H1 (cell line): ENCODE data around the gene HBA2. TPM values are rescaled to one million over a fixed set of nuclear protein-coding genes. Genes with fewer than 3 reads are reported as not detected.
A peak's percentile ranks its signal among the peaks of the same experiment; 100 is the strongest.

Experiments
- CTCF ChIA-PET: fragments of 300-600 bp; sonication (Branson Sonifier 250); formaldehyde crosslinking; loops from one replicate; lab custom pipeline; 2021; ENCODE audit not compliant: partially characterized antibody; lab: Charles Lee
- POLR2A ChIA-PET: fragments of 300-600 bp; sonication (Branson Sonifier 250); formaldehyde crosslinking; loops from one replicate; lab custom pipeline; 2021; ENCODE audit warnings: inconsistent platforms; ENCODE audit not compliant: partially characterized antibody; lab: Charles Lee
- DNase-seq, 2 experiments: peaks; one replicate each; pipeline versions ENCODE4 v3.0.0 to v3.0.0-alpha.2; 2010 to 2022; ENCODE audit warnings: low spot score in 2 of 2, low read depth in 1 of 2, mixed read lengths in 1 of 2
- FAIRE-seq: peaks from 2 replicates; lab custom pipeline; 2011; peaks lifted over from hg19 to GRCh38; lab: Jason Lieb, UNC
- H2AFZ ChIP-seq: 2 replicates; pipeline ENCODE4 v1.8.1; 2012; ENCODE audit warnings: low read length, inconsistent platforms
- H2AK5ac ChIP-seq: 2 replicates; pipeline ENCODE4 v1.6.1; 2013; ENCODE audit warnings: low read depth, low read length
- H2BK120ac ChIP-seq: replicated peaks from 2 replicates; pipeline ENCODE3; 2013; ENCODE audit warnings: low read depth, low read length, inconsistent platforms
- H2BK12ac ChIP-seq: 2 replicates; pipeline ENCODE4 v1.6.1; 2013; ENCODE audit warnings: low read depth, low read length
- H2BK15ac ChIP-seq: 2 replicates; pipeline ENCODE4 v1.6.1; 2013; ENCODE audit warnings: low read length
- H2BK20ac ChIP-seq: 2 replicates; pipeline ENCODE4 v1.6.1; 2013; ENCODE audit warnings: low read length
- H2BK5ac ChIP-seq: 2 replicates; pipeline ENCODE4 v1.6.1; 2013; ENCODE audit warnings: low read depth, low read length
- H3K14ac ChIP-seq: 2 replicates; pipeline ENCODE4 v1.6.1; 2013; ENCODE audit warnings: inconsistent platforms; ENCODE audit not compliant: insufficient read length
- H3K18ac ChIP-seq: 2 replicates; pipeline ENCODE4 v1.6.1; 2013; ENCODE audit warnings: low read length; ENCODE audit errors: extremely low read depth
- H3K23ac ChIP-seq: 2 replicates; pipeline ENCODE4 v1.6.1; 2013; ENCODE audit warnings: inconsistent platforms; ENCODE audit not compliant: insufficient read length
- H3K23me2 ChIP-seq: 2 replicates; pipeline ENCODE4 v1.6.1; 2013; ENCODE audit warnings: low read depth, low read length
- H3K27ac ChIP-seq: 2 replicates; pipeline ENCODE4 v1.6.1; 2011; ENCODE audit warnings: low read depth, low read length, inconsistent platforms
- H3K27me3 ChIP-seq, 4 experiments: replicated peaks in 1 of 4; 1 replicate in 1 of 4; 2 replicates in 3 of 4; pipeline versions ENCODE4 v1.6.1 to v1.8.1; 2011 to 2013; ENCODE audit warnings: low read length in 3 of 4, mild to moderate bottlenecking in 3 of 4, inconsistent platforms in 2 of 4, mixed read lengths in 2 of 4, moderate library complexity in 1 of 4; ENCODE audit not compliant: control insufficient read depth in 3 of 4, insufficient read depth in 3 of 4; ENCODE audit errors: extremely low read depth in 1 of 4
- H3K36me3 ChIP-seq, 4 experiments: 2 replicates each; pipeline versions ENCODE4 v1.6.1 to v1.8.1; 2011 to 2013; ENCODE audit warnings: mild to moderate bottlenecking in 4 of 4, low read length in 3 of 4, moderate library complexity in 2 of 4, control low read depth in 1 of 4, inconsistent platforms in 1 of 4; ENCODE audit not compliant: insufficient read depth in 4 of 4, control insufficient read depth in 2 of 4
- H3K4ac ChIP-seq: replicated peaks from 2 replicates; pipeline ENCODE3; 2013; ENCODE audit warnings: low read length, low read depth, mixed read lengths, inconsistent platforms; ENCODE audit not compliant: insufficient read length
- H3K4me1 ChIP-seq, 4 experiments: replicated peaks in 1 of 4; 1 replicate in 1 of 4; 2 replicates in 3 of 4; pipeline versions ENCODE4 v1.6.1 to v1.8.1; 2011 to 2013; ENCODE audit warnings: low read length in 3 of 4, inconsistent platforms in 2 of 4, mixed read lengths in 1 of 4; ENCODE audit not compliant: insufficient read depth in 4 of 4, control insufficient read depth in 3 of 4
- H3K4me2 ChIP-seq, 2 experiments: 2 replicates each; pipeline versions ENCODE4 v1.6.1 to v1.8.1; 2011 to 2013; ENCODE audit warnings: low read depth in 2 of 2, low read length in 2 of 2, control low read depth in 1 of 2, inconsistent platforms in 1 of 2, mild to moderate bottlenecking in 1 of 2; ENCODE audit not compliant: insufficient read depth in 1 of 2
- H3K4me3 ChIP-seq, 4 experiments: fragments of 200-600, 300-600 bp in 1 of 4; sonication (generic), shearing (Covaris generic), sonication (Bioruptor Twin) in 1 of 4; 2 replicates each; pipeline versions ENCODE4 v1.5.1 to v1.8.1; 2011 to 2016; ENCODE audit warnings: low read length in 4 of 4, low read depth in 3 of 4, control low read depth in 2 of 4, inconsistent platforms in 2 of 4, mild to moderate bottlenecking in 2 of 4, mixed read lengths in 1 of 4, moderate library complexity in 1 of 4; ENCODE audit not compliant: insufficient read depth in 2 of 4; ENCODE audit errors: extremely low read depth in 1 of 4
- H3K56ac ChIP-seq: replicated peaks from 2 replicates; pipeline ENCODE3; 2013; ENCODE audit warnings: low read depth, mild to moderate bottlenecking, mixed read lengths, low read length, inconsistent platforms; ENCODE audit not compliant: insufficient read length
- H3K79me1 ChIP-seq: 2 replicates; pipeline ENCODE4 v1.6.1; 2013; ENCODE audit warnings: low read depth, low read length, control low read depth
- H3K79me2 ChIP-seq, 2 experiments: 2 replicates each; pipeline versions ENCODE4 v1.6.1 to v1.8.1; 2012 to 2013; ENCODE audit warnings: low read length in 2 of 2, mild to moderate bottlenecking in 2 of 2, inconsistent platforms in 1 of 2; ENCODE audit not compliant: insufficient read depth in 2 of 2, control insufficient read depth in 1 of 2
- H3K9ac ChIP-seq, 4 experiments: replicated peaks in 1 of 4; 1 replicate in 1 of 4; 2 replicates in 3 of 4; pipeline versions ENCODE4 v1.6.1 to v1.8.1; 2011 to 2013; ENCODE audit warnings: low read depth in 3 of 4, low read length in 3 of 4, control low read depth in 2 of 4, mild to moderate bottlenecking in 2 of 4, moderate library complexity in 2 of 4, inconsistent platforms in 1 of 4; ENCODE audit errors: extremely low read depth in 1 of 4
- H3K9me3 ChIP-seq, 2 experiments: 2 replicates each; pipeline versions ENCODE4 v1.6.1 to v1.8.1; 2012 to 2013; ENCODE audit warnings: mild to moderate bottlenecking in 2 of 2, moderate library complexity in 2 of 2, control low read depth in 1 of 2, inconsistent platforms in 1 of 2, low read depth in 1 of 2, low read length in 1 of 2, mixed read lengths in 1 of 2; ENCODE audit not compliant: insufficient read depth in 2 of 2
- H4K20me1 ChIP-seq, 2 experiments: replicated peaks in 1 of 2; 2 replicates each; pipeline versions ENCODE3 to v1.8.1; 2011 to 2013; ENCODE audit warnings: inconsistent platforms in 2 of 2, low read length in 2 of 2, mild to moderate bottlenecking in 1 of 2; ENCODE audit not compliant: insufficient read depth in 2 of 2, control insufficient read depth in 1 of 2
- H4K5ac ChIP-seq: 2 replicates; pipeline ENCODE4 v1.6.1; 2013; ENCODE audit warnings: low read length, low read depth, mixed read lengths, inconsistent platforms; ENCODE audit not compliant: insufficient read length
- H4K8ac ChIP-seq: 2 replicates; pipeline ENCODE4 v1.8.0; 2013; ENCODE audit warnings: mild to moderate bottlenecking, moderate library complexity, low read length, inconsistent platforms; ENCODE audit not compliant: insufficient read depth; ENCODE audit errors: extremely low read depth
- H4K91ac ChIP-seq: replicated peaks from 2 replicates; pipeline ENCODE3; 2013; ENCODE audit warnings: low read length, mixed read lengths, inconsistent platforms; ENCODE audit not compliant: insufficient read length
- CBX8 ChIP-seq: fragments of 300-800, 300-1000 bp; sonication (generic); IDR thresholded peaks from 2 replicates; pipeline ENCODE4 v1.7.1; 2016; ENCODE audit warnings: low read depth, low read length, borderline replicate concordance
- CHD2 ChIP-seq: IDR thresholded peaks from 2 replicates; pipeline ENCODE4 v1.6.1; 2012; ENCODE audit warnings: low read length, improper control_type of control experiment
- EZH2 ChIP-seq: fragments of 200-600 bp; sonication (generic); IDR thresholded peaks from 2 replicates; pipeline ENCODE4 v1.7.1; 2012; ENCODE audit warnings: low read depth, mild to moderate bottlenecking, moderate library complexity, low read length, inconsistent platforms; ENCODE audit not compliant: severe bottlenecking
- JUN ChIP-seq: IDR thresholded peaks from 2 replicates; pipeline ENCODE4 v1.6.1; 2011; ENCODE audit warnings: low read depth, mild to moderate bottlenecking, improper control_type of control experiment, low read length
- PHF8 ChIP-seq: fragments of 200-600 bp; sonication (generic); conservative IDR thresholded peaks from 2 replicates; pipeline ENCODE4 v1.7.1; 2012; ENCODE audit warnings: low read depth, mild to moderate bottlenecking, inconsistent platforms, low read length, moderate library complexity
- POLR2A ChIP-seq, 2 experiments: IDR thresholded peaks; 1 replicate in 1 of 2; 2 replicates in 1 of 2; pipeline ENCODE4 v1.6.1; 2011; ENCODE audit warnings: low read depth in 2 of 2, low read length in 2 of 2, mild to moderate bottlenecking in 2 of 2; ENCODE audit errors: control extremely low read depth in 1 of 2
- POLR2AphosphoS5 ChIP-seq: IDR thresholded peaks from 2 replicates; pipeline ENCODE4 v1.6.1; 2011; ENCODE audit warnings: low read depth, low read length
- RAD21 ChIP-seq, 2 experiments: IDR thresholded peaks in 1 of 2; conservative IDR thresholded peaks in 1 of 2; 2 replicates each; pipeline ENCODE4 v1.6.1; 2011; ENCODE audit warnings: low read depth in 2 of 2, low read length in 2 of 2, improper control_type of control experiment in 1 of 2, inconsistent platforms in 1 of 2, mild to moderate bottlenecking in 1 of 2, moderate library complexity in 1 of 2
- SIRT6 ChIP-seq: IDR thresholded peaks from one replicate; pipeline ENCODE4 v1.7.1; 2012; ENCODE audit warnings: low read length, inconsistent platforms
- SP2 ChIP-seq: IDR thresholded peaks from 2 replicates; pipeline ENCODE4 v1.6.1; 2012; ENCODE audit warnings: mild to moderate bottlenecking, low read length, inconsistent platforms
- SUZ12 ChIP-seq: fragments of 200-600 bp; sonication (generic); IDR thresholded peaks from 2 replicates; pipeline ENCODE4 v1.6.1; 2012; ENCODE audit warnings: mild to moderate bottlenecking, inconsistent platforms, low read length, moderate library complexity, mixed read lengths
- TEAD4 ChIP-seq: IDR thresholded peaks from 2 replicates; pipeline ENCODE4 v1.6.1; 2012; ENCODE audit warnings: low read depth, low read length, inconsistent platforms, mixed read lengths
- WGBS, 2 experiments: shearing (Covaris generic) in 1 of 2; methylation state at CpG; one replicate each; pipeline versions ENCODE4 v1.1.6 to v1.1.7; 2013 to 2015; ENCODE audit warnings: low lambda C conversion rate in 2 of 2, mixed read lengths in 2 of 2, inconsistent platforms in 1 of 2, low coverage in 1 of 2, missing lambda C conversion rate in 1 of 2; ENCODE audit not compliant: insufficient replicate concordance in 2 of 2, insufficient coverage in 1 of 2, insufficient read length in 1 of 2; ENCODE audit errors: extremely low coverage in 1 of 2, missing lambda C conversion rate in 1 of 2; 5-methylcytosine and 5-hydroxymethylcytosine counted together
- polyA plus RNA-seq, 7 experiments: library from polyadenylated mRNA; depleted of rRNA in 3 of 7; stranded (reverse) in 5 of 7; unstranded in 2 of 7; fragments of >200 nt in 5 of 7; fragments of 200-250 nt in 2 of 7; gene quantifications; 1 replicate in 5 of 7; 2 replicates in 1 of 7; 4 replicates in 1 of 7; pipeline versions ENCODE4 v1.2.1 to v1.2.3, GENCODE V29; 2011 to 2013; ENCODE audit warnings: missing spikeins in 2 of 7, mixed read lengths in 2 of 7
- total RNA-seq: library from RNA; stranded (reverse); fragmentation: NEBNext Ultra II Directional; extraction: Animal tissue kit (Norgen Biotek cat#: 25700); gene quantifications from 2 replicates; pipeline ENCODE4 v1.2.1, GENCODE V29; 2021

HBA2 gene
- total and polyA plus RNA-seq, 2 of the 8 experiments (the other 6 are each of a cell fraction or from before 2014, with no cell fraction given), result 6.1 TPM; not detected in 1

DNA sequence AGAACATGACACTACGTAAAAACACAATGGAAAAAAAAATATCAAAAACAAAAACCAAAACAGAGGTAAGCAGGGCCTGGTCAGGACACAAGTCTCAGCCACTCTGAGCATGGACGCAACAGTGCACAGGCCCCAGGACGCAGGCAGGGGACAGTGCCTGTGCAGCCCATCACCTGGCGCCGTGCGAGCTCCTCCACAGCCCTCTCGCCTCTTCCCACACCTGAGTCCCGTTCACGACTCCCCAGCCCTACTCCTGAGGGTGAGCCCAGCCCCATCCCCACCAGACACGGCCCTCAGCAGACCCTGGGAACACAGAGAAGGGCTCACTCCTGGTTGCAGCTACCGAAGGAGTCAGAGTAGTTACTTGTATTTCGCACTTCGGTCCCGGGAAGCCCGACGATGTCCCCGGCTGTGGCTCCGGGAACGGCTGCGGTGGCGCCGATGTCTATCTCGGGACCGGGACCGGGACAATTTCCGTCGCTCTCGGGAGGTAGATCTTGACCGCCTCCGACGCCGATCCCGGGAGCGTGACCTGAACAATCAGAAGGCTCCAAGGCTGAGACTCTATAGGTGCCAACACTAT, 17.0 kb downstream of the HBA2 start:
- no peak overlapping the region for H3K23ac ChIP-seq
- no peak overlapping the region for H4K91ac ChIP-seq
- H3K4me2 ChIP-seq, result no peak overlapping the region
- no peak overlapping the region for H2BK15ac ChIP-seq
- no peak overlapping the region for H3K4ac ChIP-seq
- FAIRE-seq (no peak), DNase-seq (no peak)
- peaks cover 0 to 3% of the 10 kb centered on the region in 2 experiments; a peak in 1 of 4 replicates for H3K9me3 ChIP-seq
- no peak overlapping the region for H3K56ac ChIP-seq
- ChIA-PET POLR2A (interaction anchor here (0.8 to 34.3 kb wide), 3 partner anchors 8 to 36 kb away, joined by 3 to 348 read pairs (median 3); partner anchors contain the start of gene LUC7L), CTCF (interaction anchor here (1.0 to 2.8 kb wide), 8 partner anchors 8 to 298 kb away, joined by 3 to 10 read pairs (median 4); no protein-coding TSS in a partner anchor)
- H2AK5ac ChIP-seq, result no peak overlapping the region
- no peak overlapping the region for H3K27ac ChIP-seq
- H3K14ac ChIP-seq, result no peak overlapping the region
- H2BK5ac ChIP-seq, result no peak overlapping the region
- no peak overlapping the region for H2AFZ ChIP-seq
- H3K79me1 ChIP-seq, result no peaks in the 10 kb centered on the region; the same call in 1 of the 2 replicates
- H3K18ac ChIP-seq, result no peak overlapping the region
- no peaks in the 10 kb centered on the region for H3K4me1 ChIP-seq
- no peaks in the 10 kb centered on the region; a peak in 1 of 4 replicates for H3K79me2 ChIP-seq
- H3K36me3 ChIP-seq, result peaks cover 31 to 75% (median 59%) of the 10 kb centered on the region in 4 experiments; a peak in 7 of 8 replicates
- 92% methylated on average over 33 of the region's 34 CpGs; no CpG with 5 or more reads in 1 of the 2 experiments for WGBS, 2 experiments
- H3K27me3 ChIP-seq, result no peaks in the 10 kb centered on the region
- no peak overlapping the region for H3K9ac ChIP-seq
- H2BK12ac ChIP-seq, result no peak overlapping the region
- H2BK120ac ChIP-seq, result no peak overlapping the region
- 0 out of 2 replicates have a peak, but pooled peaks have one; percentile 40 for TF ChIP-seq POLR2AphosphoS5
- no peak for TF ChIP-seq PHF8
- TF ChIP-seq POLR2A (IDR thresholded peaks at IDR 0.05; ENCODE audit: control extremely low read depth in 1 of 2, low read depth in 2 of 2, low read length in 2 of 2), result peak in 1 of 2 experiments; percentile 27; a peak in 1 of 3 replicates
- TF ChIP-seq SIRT6, result no peak
- no peak for TF ChIP-seq SUZ12
- no peak for TF ChIP-seq EZH2
- TF ChIP-seq CBX8, result no peak
- TF ChIP-seq SP2, result no peak
- TF ChIP-seq TEAD4, result no peak
- TF ChIP-seq JUN, result no peak
- no peak for TF ChIP-seq CHD2
- no peak for TF ChIP-seq RAD21 (IDR thresholded peaks at IDR 0.05 in 1 of 2, conservative IDR thresholded peaks at IDR 0.05 in 1 of 2; ENCODE audit: low read depth in 2 of 2, low read length in 2 of 2)
- TF ChIP-seq, all 59 proteins: peak for 2
- Histone ChIP-seq H3K23me2 (no peaks in the 10 kb centered on the region), H3K4me3 (no peak overlapping the region), H4K8ac (no peak overlapping the region), H4K20me1 (peaks cover 2 to 18% of the 10 kb centered on the region in 2 experiments), H4K5ac (no peak overlapping the region), H2BK20ac (no peak overlapping the region)
